ENCODE results near the gene RTKN. TPM values are rescaled to one million over a fixed set of nuclear protein-coding genes. Genes with fewer than 3 reads are reported as not detected.

RTKN gene, protein sequence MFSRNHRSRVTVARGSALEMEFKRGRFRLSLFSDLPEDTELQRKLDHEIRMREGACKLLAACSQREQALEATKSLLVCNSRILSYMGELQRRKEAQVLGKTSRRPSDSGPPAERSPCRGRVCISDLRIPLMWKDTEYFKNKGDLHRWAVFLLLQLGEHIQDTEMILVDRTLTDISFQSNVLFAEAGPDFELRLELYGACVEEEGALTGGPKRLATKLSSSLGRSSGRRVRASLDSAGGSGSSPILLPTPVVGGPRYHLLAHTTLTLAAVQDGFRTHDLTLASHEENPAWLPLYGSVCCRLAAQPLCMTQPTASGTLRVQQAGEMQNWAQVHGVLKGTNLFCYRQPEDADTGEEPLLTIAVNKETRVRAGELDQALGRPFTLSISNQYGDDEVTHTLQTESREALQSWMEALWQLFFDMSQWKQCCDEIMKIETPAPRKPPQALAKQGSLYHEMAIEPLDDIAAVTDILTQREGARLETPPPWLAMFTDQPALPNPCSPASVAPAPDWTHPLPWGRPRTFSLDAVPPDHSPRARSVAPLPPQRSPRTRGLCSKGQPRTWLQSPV
- 16.3 and 23.5 TPM in 2 replicates for total RNA-seq

DNA sequence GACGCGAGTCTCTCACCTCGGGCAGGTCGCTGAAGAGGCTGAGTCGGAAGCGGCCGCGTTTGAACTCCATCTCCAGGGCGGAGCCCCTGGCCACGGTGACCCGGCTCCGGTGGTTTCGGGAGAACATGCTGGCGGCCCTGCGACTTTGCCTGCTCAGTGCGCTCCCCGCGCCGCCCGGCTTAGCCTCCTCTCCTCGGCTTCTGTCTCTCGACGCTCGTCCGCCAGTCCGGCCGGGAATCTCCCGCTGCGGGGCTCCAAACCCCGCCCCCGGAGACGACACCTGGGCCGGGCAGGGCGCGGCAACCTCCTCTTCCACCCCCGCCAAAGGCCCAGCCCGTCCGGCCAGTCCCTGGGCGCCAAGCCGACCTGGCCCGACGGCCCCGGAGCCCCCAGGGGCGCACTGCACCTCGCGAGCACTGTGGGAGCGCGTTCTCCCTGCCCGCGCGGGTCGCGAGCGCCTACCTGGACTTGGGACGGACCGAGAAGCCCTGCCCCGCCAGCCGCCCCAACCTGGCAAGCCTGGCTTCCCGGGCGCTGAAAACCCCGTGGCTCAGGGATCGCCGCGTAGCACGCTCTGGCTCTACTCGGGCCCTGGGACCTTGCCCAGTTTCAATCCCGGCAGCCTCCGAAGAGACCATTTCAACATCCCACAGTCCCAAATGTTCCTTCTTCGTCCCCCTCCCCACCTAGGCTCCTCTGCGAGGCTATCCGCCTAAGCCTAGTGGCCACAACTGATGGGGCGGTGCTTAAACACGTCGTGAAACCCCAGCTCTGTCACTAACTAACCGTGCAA lies at the start of gene RTKN:
TSS of gene RTKN (minus strand) at position 248 of the 793 bp plus-strand sequence. CDS start at position 127, 121 bp downstream.

DNA sequence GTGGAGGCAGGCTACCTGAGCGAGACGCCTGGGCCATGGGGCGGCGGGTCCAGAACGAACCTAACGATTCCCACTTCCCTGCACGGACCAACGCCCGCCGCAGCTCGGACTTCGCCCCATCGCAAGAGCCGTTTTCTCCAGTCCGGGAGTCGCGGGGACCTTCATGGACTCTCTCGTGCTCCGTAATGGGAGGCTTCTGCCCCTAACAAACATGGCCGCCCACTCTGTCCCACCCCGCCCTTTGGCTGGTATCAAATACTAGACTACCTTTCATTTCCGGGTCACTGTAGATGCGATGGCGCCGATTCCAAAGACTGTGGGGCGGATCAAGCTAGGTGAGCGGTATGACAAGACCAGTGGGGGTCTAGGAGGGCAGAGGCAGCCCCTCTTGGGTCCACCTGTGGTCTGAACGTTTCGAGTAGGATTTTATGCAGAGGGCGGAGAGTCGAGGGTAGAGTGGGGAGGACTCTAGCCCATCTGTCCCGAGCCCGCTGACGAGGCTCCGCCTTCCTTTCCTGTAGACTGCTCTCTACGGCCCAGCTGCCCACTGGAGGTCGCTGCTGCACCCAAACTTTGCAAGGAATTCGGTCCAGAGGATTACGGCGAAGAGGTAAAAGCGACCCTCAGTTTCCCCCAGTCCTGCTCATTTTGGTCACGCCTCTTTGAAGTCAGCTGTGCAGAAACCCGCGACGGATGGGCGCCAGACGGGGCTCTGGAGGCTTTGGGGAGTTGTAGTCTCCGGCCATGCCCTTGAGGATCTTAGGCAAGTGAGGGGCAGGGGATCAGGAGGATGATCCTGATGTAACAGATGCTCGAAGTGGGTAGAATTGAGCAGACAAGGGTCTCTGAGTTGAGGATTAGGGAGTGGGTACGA lies 41.3 kb upstream of the RTKN start, which contains the start of the genes CCDC142 and TTC31:
TSS of gene CCDC142 (minus strand) at position 198 of the 874 bp plus-strand sequence. CDS start at position 37, 161 bp downstream.
TSS of gene TTC31 (plus strand) at position 281 of the 874 bp plus-strand sequence. CDS start at position 296, 15 bp downstream.

DNA sequence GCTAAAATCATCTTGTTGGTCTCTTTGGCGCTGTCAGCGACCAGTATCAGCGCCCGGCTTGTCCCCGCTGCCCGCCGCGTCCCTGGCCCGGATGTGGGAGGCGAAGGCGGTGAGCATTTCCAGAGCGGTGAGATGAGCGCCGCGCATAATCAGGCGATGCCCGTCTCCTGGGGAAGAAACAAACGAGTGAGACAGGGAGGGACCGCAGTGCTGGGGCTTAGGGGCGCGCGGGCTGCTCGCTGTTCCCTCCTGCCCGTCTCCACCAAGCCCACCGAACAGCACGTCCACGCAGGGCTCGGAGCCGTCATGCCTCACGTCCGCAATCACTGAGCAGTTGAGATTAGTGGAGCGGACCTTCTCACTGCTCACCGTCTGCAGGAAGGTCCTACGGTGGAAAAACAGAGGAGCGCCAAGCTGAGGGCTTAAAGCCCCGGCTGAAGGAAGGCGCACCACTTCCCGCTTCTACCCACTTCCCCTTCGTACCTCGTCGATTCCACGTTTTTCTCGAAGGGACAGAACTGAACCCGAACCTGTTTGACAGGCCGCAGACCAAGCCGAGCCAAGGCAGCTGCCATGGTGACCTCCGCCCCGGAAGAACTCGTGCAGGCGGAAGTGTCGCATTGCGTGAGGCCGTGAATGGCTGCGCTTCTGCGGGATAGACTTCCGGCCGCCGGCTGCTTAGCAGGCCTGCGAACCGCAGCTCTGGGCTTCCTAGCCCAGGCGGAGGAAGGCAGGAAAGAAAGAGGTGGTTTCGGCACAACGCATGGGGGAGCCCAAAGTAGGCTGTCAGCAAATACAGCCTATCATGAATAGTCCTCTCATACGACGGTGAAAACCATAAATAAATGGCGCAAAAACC lies 30.6 kb upstream of the RTKN start, which contains the start of gene MRPL53:
TSS of gene MRPL53 (minus strand) at position 595 of the 859 bp plus-strand sequence. CDS start at position 575, 20 bp downstream.

DNA sequence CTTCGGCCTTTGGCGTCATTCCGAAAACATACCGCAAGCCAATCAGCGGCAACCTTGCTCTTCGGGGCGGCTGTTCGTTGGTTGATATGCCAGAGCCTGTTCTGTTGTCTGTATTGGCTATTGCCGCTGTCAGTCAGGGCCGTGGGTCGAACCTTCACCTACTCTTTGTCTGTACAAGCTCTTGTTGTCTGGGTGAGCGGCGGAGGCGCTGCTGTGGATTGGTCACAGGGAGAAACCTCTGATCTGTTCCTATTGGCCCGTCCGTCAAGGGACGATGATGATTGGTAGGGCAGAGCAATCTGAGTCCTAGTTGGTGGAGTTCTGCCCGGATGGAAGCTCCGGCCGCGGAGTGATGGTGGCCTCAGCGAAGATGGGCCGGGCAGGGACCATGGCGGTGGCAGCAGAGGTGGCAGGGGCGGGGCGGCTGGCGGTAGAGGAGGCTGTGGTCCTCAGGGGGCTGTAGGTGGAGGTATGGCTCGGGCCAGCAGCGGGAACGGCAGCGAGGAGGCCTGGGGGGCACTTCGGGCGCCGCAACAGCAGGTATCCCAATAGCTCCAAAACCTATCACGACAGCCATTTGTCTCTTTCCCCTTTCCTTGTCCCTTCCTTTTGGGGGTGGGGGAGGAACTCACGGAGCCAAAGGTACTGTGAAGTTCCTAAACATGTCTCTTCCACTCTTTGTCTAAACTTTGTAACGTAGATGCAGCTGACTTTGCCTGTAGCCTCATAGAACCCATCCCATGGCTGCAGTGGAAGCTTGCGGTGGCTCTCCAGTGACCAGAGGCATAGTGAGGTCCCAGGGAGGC lies 16.6 kb upstream of the RTKN start, which contains the start of gene WBP1:
TSS of gene WBP1 (plus strand) at position 307 of the 806 bp plus-strand sequence. CDS start at position 472, 165 bp downstream.

DNA sequence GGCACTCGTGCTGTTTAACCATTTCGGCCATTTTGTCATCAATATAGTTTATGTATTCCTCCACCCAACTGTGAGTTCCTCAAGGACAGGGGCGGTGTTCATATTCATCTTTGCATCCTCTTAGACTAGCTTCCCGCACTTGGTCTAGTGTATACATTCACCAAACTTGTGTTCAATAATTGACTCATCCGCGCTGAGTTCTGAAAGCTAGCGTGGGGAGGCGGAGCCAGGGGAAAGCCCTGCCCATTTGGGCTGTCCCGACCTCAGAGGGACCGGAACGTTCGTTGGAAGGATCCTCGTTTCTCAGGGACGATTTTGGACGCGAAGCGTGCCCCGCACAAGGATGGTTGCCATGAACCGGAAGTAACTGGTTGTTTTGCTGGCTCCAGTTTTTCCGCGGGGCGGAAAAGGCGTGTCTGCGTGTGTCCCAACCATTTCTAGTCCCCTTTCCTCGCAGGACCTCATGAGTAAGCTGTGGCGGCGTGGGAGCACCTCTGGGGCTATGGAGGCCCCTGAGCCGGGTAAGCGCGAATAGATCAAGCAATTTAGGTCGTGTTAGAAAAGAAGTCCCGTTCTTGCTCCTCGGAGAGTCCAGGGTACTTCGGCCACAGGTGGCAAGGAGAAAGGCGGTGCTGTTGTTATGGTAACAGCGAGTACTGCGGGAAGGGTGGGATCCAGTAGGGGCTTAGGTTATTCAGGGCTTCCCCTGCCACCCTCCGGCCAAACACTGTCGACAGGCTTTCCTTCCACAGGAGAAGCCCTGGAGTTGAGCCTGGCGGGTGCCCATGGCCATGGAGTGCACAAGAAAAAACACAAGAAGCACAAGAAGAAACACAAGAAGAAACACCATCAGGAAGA lies 13.1 kb upstream of the RTKN start, which contains the start of gene INO80B:
TSS of gene INO80B (plus strand) at position 434 of the 858 bp plus-strand sequence. CDS start at position 464, 30 bp downstream.

DNA sequence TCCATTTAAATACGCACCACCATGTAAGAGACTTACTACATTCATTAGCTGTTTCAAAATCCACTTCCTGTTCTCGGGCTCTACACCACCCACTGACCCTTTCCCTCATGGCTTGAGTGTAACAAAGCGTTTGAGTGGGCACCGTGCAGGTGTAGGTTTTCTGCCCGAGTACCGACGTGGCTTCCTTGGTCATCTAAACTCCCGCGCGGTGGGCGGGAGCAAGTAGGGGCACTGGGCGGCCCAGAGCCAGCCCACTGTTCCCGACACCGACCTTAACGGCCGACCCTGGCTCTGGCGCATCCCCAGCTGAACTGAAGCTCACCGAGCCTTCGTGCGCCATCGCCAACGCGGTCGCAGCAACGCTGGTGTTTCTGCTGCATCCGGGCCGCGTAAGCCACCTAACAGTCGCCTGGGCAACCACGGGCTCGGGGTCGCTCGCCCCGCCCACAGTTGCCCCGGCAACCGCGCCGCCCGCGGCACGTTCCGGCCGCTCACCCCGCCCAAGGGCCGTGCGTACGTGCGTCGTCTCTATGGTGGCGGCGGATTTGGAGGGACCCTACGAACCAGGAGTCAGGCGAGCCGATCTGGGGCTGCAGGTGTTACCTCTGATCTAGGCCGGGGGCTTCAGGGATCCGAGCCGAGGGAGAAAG lies 20.4 kb downstream of the RTKN start, which contains the start of the genes C2orf81 and WDR54:
TSS of gene C2orf81 (minus strand) at position 399 of the 650 bp plus-strand sequence. CDS start at position 340, 59 bp downstream.
TSS of gene WDR54 (plus strand) at position 510 of the 650 bp plus-strand sequence. CDS start 424 bp downstream, outside the sequence.

DNA sequence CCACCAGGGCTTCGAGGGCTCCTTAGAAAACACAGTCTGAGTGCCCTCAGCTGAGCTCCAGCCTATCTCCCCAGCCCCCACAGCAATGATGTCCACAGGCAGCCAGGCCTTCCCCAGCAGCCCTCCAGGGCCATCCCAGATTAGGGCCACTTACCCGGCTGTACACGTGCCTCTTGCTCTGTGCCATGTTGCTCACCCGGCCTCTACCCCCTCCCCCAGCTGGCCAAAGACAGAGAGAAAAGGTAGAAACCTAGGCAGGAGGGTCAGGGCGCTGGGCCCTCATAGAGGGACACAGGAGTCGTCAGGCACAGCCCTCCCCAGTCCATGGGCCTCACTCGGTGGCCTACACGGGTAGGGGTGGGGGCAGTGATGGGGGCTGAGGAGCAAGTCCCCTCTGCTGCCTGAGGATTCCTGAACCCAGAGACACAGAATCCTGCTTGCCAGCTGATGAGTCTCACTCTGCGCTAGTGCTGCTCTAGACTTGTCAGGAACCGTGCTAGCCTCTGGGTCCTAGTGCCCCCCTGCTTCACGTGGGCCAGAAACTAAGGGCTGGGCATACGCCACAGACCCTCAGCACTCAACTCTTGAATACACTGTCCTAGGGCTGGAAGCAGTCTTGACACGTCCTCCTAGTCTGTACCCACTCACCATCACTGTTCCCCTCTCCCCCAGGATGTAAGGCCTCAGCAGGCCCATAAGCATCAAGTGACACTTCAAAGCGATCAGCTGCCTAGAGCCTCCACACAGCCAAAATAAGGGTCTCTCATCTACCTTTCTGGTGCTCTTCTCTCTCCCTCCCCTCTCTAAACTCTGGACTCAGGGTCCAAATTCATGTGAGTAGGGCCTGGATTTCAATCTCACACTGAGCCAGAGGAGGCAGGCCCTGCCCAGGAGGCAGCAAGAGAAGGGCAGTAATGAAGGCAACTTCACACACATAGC lies 61.6 kb downstream of the RTKN start, which contains the start of gene DCTN1:
TSS of gene DCTN1 (minus strand) at position 461 of the 939 bp plus-strand sequence. CDS start at position 187, 274 bp downstream.

Other genes starting within 250 kb of the RTKN start
- 233 and 234 TPM in 2 replicates for gene MTHFD2, start 243.3 kb downstream of the RTKN start, total RNA-seq
- gene SLC4A5, start 98.5 kb downstream of the RTKN start, total RNA-seq: 0.13 and 0.30 TPM in 2 replicates
- 191 and 217 TPM in 2 replicates for gene DCTN1, start 61.6 kb downstream of the RTKN start, total RNA-seq
- 1.2 and 3.5 TPM in 2 replicates for gene C2orf81, start 20.3 kb downstream of the RTKN start, total RNA-seq
- 42.1 and 47.1 TPM in 2 replicates for gene WDR54, start 20.2 kb downstream of the RTKN start, total RNA-seq
- 14.4 and 22.7 TPM in 2 replicates for gene INO80B, start 13.2 kb upstream of the RTKN start, total RNA-seq
- gene WBP1, start 16.5 kb upstream of the RTKN start, total RNA-seq: 62.6 and 67.7 TPM in 2 replicates
- 82.1 and 97.0 TPM in 2 replicates for gene MOGS, start 23.4 kb upstream of the RTKN start, total RNA-seq
- 20.2 and 22.0 TPM in 2 replicates for gene MRPL53, start 30.7 kb upstream of the RTKN start, total RNA-seq
- gene CCDC142, start 41.1 kb upstream of the RTKN start, total RNA-seq: 24.4 and 28.1 TPM in 2 replicates
- gene TTC31, start 41.1 kb upstream of the RTKN start, total RNA-seq: 12.1 and 13.0 TPM in 2 replicates
- 0.59 and 4.5 TPM in 2 replicates for gene LBX2, start 57.7 kb upstream of the RTKN start, total RNA-seq
- 22.8 and 26.2 TPM in 2 replicates for gene PCGF1, start 65.8 kb upstream of the RTKN start, total RNA-seq
- gene TLX2, start 72.5 kb upstream of the RTKN start, total RNA-seq: not detected in 2 replicates
- gene DQX1, start 84.3 kb upstream of the RTKN start, total RNA-seq: 0.07 TPM in 1 of 2 replicates, not detected in the other
- 68.9 and 96.9 TPM in 2 replicates for gene AUP1, start 87.8 kb upstream of the RTKN start, total RNA-seq
- 38.6 and 45.3 TPM in 2 replicates for gene HTRA2, start 88.0 kb upstream of the RTKN start, total RNA-seq
- gene LOXL3, start 112.0 kb upstream of the RTKN start, total RNA-seq: 110 and 319 TPM in 2 replicates
- 51.3 and 116 TPM in 2 replicates for gene DOK1, start 112.8 kb upstream of the RTKN start, total RNA-seq
- 0.23 and 0.26 TPM in 2 replicates for gene M1AP, start 206.4 kb upstream of the RTKN start, total RNA-seq
- gene SEMA4F, start 212.3 kb upstream of the RTKN start, total RNA-seq: 19.7 and 20.4 TPM in 2 replicates